ENCODE results near the gene CNNM4. TPM values are rescaled to one million over a fixed set of nuclear protein-coding genes. Genes with fewer than 3 reads are reported as not detected.
A peak's percentile ranks its signal among the peaks of the same experiment; 100 is the strongest.

The CNNM4 gene
- total RNA-seq, 1 donor = 5.1 TPM

DNA sequence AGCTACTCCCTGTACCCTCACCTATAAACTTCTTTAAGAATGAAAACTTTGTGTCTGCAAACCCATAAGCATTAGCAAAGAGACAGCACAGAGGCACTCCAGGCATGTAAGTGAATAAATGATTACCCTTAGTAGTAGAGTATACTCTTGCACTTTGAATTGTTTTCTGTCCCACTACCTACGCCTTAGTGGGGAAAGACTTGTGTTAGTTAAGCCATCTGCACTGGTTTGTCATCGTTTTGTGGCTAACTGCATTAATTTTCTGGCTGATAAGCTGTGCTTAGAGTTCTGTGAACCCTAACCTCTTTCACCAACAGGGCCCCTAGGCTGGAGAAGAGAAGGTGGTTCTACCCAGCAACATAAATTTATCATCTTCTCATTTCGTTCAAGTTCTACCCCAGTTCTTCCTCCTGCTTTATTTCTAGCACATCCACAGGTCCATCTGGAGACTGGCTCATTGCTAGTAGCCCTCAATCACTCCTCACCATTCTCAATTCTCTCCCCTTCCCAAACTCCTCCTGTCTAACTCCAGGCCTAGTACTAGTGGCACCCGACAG lies 21.5 kb upstream of the CNNM4 start:
- TF ChIP-seq, protein P1, sequence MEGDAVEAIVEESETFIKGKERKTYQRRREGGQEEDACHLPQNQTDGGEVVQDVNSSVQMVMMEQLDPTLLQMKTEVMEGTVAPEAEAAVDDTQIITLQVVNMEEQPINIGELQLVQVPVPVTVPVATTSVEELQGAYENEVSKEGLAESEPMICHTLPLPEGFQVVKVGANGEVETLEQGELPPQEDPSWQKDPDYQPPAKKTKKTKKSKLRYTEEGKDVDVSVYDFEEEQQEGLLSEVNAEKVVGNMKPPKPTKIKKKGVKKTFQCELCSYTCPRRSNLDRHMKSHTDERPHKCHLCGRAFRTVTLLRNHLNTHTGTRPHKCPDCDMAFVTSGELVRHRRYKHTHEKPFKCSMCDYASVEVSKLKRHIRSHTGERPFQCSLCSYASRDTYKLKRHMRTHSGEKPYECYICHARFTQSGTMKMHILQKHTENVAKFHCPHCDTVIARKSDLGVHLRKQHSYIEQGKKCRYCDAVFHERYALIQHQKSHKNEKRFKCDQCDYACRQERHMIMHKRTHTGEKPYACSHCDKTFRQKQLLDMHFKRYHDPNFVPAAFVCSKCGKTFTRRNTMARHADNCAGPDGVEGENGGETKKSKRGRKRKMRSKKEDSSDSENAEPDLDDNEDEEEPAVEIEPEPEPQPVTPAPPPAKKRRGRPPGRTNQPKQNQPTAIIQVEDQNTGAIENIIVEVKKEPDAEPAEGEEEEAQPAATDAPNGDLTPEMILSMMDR (IDR thresholded peaks at IDR 0.05; ENCODE audit: extremely low read depth, low read depth, low read length) = no peak
- peak overlapping the region; percentile 97 for H3K4me3 ChIP-seq (ENCODE audit: insufficient read depth, low read length)
- H3K4me2 ChIP-seq (ENCODE audit: insufficient read depth, low read length) = peak overlapping the region; percentile 98
- no peaks in the 10 kb centered on the region for H3K9me3 ChIP-seq (ENCODE audit: low read depth, low read length)
- H3K4me1 ChIP-seq (ENCODE audit: insufficient read depth, low read length) = peaks cover 16% of the 10 kb centered on the region
- H3K27ac ChIP-seq (ENCODE audit: low read depth, low read length) = peak overlapping the region; percentile 77
- H2AFZ ChIP-seq (ENCODE audit: low read length) = peak overlapping the region; percentile 98
- H4K20me1 ChIP-seq (ENCODE audit: insufficient read depth, low read length) = peaks cover 2% of the 10 kb centered on the region
- peaks cover 30% of the 10 kb centered on the region for H3K79me2 ChIP-seq (ENCODE audit: insufficient read depth, low read length)
- no peaks in the 10 kb centered on the region for H3K27me3 ChIP-seq (ENCODE audit: insufficient read depth, low read length)
- H3K36me3 ChIP-seq (ENCODE audit: insufficient read depth, low read length) = peaks cover 17% of the 10 kb centered on the region
- peak; percentile 17 for DNase-seq (ENCODE audit: insufficient read length, low spot score, missing footprints)

DNA sequence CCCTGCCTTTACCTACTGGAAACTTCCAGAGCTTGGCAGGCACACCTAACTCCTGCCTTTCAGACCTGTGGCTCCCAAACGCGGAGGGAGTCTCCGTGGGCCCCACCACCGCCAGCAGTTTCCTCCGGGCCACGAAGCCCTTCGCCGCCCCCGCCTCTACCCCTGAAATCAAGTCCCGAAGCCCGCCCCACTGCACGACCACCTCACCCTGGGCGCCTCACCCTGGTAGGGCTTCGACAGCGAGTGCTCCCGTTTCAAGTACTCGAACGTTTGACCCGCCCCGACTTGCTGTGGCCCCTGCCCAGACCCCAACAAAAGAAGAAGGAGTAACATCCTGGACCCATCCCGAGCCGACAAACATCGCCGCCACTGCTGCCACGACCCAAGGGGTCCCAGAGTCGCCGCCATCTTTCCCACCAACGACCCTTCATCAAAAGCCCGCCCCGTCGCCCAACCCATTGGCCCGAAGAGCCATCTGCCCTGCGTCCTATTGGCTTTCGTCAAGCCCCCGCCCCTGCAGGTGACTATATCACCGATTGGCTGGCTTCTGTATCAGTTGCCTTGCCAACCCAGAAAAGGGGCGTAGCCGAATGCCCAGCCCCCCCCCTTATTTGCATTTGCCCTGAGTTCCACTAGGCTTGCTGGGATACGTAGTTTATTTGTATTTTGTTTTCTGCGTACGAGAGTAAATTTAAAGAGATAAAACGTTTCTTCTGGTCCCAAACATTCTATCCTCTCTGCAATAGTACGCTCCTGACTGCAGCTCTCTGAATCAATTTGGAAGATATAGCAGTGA lies 20.9 kb upstream of the CNNM4 start, which contains the start of gene LMAN2L:
LMAN2L (minus strand) TSS at position 432 of the 796 bp plus-strand sequence; CDS start at position 408, 24 bp downstream.
- Histone ChIP-seq H3K27me3 (ENCODE audit: insufficient read depth, low read length) (no peaks in the 10 kb centered on the region), H3K4me3 (ENCODE audit: insufficient read depth, low read length) (peak within 1 kb of the TSS; percentile 97), H3K79me2 (ENCODE audit: insufficient read depth, low read length) (peaks cover 30% of the 10 kb centered on the region), H3K27ac (ENCODE audit: low read depth, low read length) (peak within 1 kb of the TSS; percentile 77), H4K20me1 (ENCODE audit: insufficient read depth, low read length) (peaks cover 2% of the 10 kb centered on the region), H3K36me3 (ENCODE audit: insufficient read depth, low read length) (peaks cover 11% of the 10 kb centered on the region), H3K9me3 (ENCODE audit: low read depth, low read length) (no peaks in the 10 kb centered on the region), H3K4me1 (ENCODE audit: insufficient read depth, low read length) (peaks cover 16% of the 10 kb centered on the region), H3K4me2 (ENCODE audit: insufficient read depth, low read length) (peak within 1 kb of the TSS; percentile 98), H2AFZ (ENCODE audit: low read length) (peak within 1 kb of the TSS; percentile 98)
- TF ChIP-seq, protein P1 (IDR thresholded peaks at IDR 0.05; ENCODE audit: extremely low read depth, low read depth, low read length) = no peak
- DNase-seq (ENCODE audit: insufficient read length, low spot score, missing footprints) = peak; percentile 98

DNA sequence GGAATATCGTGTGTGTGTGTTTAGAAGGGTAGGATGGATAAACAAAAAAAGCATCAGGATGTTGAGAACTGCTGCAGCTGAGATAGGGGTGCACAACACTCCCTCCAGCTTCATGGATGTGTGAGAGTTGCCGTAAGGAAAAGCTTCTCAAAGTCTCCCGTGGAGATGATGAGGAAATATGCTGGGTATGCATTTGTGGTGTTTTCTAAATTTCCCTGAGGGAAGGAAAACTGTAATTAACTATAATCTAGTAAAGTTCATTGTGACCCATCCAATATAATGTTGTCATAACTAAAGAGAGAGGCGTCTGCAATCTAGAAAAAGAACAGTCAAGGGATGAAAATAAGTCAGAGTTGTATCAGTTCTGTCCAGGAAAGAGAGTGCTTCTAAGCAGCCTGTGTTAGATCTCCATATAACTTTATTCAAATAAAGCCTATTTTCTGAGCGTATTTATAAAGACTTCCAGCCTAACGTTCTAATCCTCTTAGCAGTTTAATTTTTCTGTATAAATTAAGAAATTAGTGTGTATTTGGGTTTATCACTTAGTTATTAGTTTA lies 13.6 kb upstream of the CNNM4 start:
- Histone ChIP-seq H3K27ac (ENCODE audit: low read depth, low read length) (no peak overlapping the region), H3K79me2 (ENCODE audit: insufficient read depth, low read length) (no peaks in the 10 kb centered on the region), H3K36me3 (ENCODE audit: insufficient read depth, low read length) (no peaks in the 10 kb centered on the region), H3K4me1 (ENCODE audit: insufficient read depth, low read length) (peaks cover 8% of the 10 kb centered on the region), H3K4me3 (ENCODE audit: insufficient read depth, low read length) (no peak overlapping the region), H3K9me3 (ENCODE audit: low read depth, low read length) (no peaks in the 10 kb centered on the region), H2AFZ (ENCODE audit: low read length) (no peak overlapping the region), H3K4me2 (ENCODE audit: insufficient read depth, low read length) (peak overlapping the region; percentile 35), H4K20me1 (ENCODE audit: insufficient read depth, low read length) (no peaks in the 10 kb centered on the region), H3K27me3 (ENCODE audit: insufficient read depth, low read length) (no peaks in the 10 kb centered on the region)
- DNase-seq (ENCODE audit: insufficient read length, low spot score, missing footprints) = peak; percentile 66
- TF ChIP-seq, protein P1 (IDR thresholded peaks at IDR 0.05; ENCODE audit: extremely low read depth, low read depth, low read length) = no peak

DNA sequence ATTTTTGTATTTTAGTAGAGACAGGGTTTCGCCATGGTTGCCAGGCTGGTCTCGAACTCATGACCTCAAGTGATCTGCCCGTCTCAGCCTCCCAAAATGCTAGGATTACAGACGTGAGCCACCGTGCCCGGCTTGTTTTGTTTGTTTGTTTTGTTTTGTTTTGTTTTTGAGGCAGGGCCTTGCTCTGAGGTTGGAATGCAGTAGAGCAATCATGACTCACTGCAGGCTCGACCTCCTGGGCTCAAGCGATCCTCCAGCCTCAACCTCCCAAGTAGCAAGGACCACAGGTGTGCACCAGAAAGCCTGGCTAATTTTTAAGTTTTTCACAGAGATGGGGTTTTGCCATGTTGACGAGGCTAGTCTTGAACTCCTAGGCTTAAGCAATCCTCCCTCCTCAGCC lies 8.9 kb upstream of the CNNM4 start:
- H3K27ac ChIP-seq (ENCODE audit: low read depth, low read length) = no peak overlapping the region
- H3K9me3 ChIP-seq (ENCODE audit: low read depth, low read length) = no peaks in the 10 kb centered on the region
- H4K20me1 ChIP-seq (ENCODE audit: insufficient read depth, low read length) = no peaks in the 10 kb centered on the region
- peaks cover 11% of the 10 kb centered on the region for H3K4me1 ChIP-seq (ENCODE audit: insufficient read depth, low read length)
- no peak overlapping the region for H2AFZ ChIP-seq (ENCODE audit: low read length)
- no peak overlapping the region for H3K4me3 ChIP-seq (ENCODE audit: insufficient read depth, low read length)
- no peak for DNase-seq (ENCODE audit: insufficient read length, low spot score, missing footprints)
- TF ChIP-seq, protein P1 (IDR thresholded peaks at IDR 0.05; ENCODE audit: extremely low read depth, low read depth, low read length) = no peak
- H3K36me3 ChIP-seq (ENCODE audit: insufficient read depth, low read length) = no peaks in the 10 kb centered on the region
- no peaks in the 10 kb centered on the region for H3K79me2 ChIP-seq (ENCODE audit: insufficient read depth, low read length)
- no peaks in the 10 kb centered on the region for H3K27me3 ChIP-seq (ENCODE audit: insufficient read depth, low read length)
- no peak overlapping the region for H3K4me2 ChIP-seq (ENCODE audit: insufficient read depth, low read length)
